RPMI7951 (cell line): ENCODE data around the gene CDC42SE2. TPM values are rescaled to one million over a fixed set of nuclear protein-coding genes. Genes with fewer than 3 reads are reported as not detected.
"Not testable (repeated sequence)": the region's sequence is repeated elsewhere in the genome, so short reads cannot be mapped to it uniquely, and the experiment has no call there.

Experiments used
- DNase-seq: peaks from one replicate; pipeline ENCODE4 v3.0.0-alpha.2; 2012; ENCODE audit warnings: low read depth
- total RNA-seq: library from RNA; depleted of rRNA; stranded (reverse); fragments of >200 nt; shearing (Covaris generic); gene quantifications from 2 replicates; pipeline ENCODE4 v1.2.3, GENCODE V29; 2014

The CDC42SE2 gene
- total RNA-seq, 1 experiment from 2014 or later, result 14.2 TPM

DNA sequence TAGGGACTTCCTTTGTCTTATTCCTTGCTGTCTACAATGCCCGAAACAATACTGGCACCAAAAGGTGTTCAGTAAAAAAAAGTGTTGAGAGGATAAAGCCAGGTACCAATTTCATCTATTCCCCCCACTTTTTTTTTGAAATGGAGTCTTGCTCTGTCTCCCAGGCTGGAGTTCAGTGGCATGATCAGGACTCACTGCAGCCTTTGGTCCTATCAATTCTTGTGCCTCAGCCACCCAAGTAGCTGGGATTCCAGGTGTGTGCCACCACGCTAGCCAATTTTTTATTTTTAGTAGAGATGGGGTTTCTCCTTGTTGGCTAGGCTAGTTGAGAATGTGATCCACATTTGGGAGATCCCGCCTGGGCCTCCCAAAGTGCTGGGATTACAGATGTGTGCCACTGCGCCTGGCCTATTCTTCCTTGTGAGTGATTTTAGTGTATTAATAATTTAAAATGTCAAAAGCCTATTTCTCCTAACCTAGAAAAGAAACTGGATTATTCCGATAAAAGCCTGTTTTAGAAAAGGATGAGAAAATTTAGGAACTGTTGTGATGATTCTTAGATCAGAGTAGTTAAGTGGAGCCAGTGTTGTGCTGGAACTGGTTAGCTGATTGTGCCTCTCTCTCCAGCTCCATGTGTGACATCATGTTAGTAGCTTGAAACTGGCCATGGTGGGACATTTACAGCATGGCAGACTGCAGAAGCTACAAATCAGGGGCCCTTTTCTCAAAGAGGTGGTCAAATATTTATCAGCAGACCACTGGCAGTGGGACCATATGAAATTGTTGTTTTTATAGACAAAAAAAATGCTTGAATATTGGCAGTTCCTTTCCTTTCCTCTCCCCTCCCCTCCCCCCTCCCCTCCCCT, 14.3 kb downstream of the CDC42SE2 start:
- DNase-seq, result peak; percentile 18

DNA sequence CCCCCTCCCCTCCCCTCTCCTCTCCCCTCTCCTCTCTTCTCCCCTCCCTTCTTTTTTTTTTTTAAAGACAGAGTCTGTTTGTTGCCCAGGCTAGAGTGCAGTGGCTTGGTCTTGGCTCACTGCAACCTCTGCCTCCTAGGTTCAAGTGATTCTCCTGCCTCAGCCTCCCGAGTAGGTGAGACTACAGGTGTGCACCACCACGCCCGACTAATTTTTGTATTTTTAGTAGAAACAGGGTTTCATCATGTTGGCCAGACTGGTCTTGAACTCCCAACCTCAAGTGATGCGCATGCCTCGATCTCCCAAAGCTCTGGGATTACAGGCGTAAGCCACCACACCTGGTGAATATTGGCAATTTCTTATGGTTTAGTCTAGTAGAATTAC, 14.9 kb downstream of the CDC42SE2 start:
- not testable (repeated sequence) for DNase-seq

DNA sequence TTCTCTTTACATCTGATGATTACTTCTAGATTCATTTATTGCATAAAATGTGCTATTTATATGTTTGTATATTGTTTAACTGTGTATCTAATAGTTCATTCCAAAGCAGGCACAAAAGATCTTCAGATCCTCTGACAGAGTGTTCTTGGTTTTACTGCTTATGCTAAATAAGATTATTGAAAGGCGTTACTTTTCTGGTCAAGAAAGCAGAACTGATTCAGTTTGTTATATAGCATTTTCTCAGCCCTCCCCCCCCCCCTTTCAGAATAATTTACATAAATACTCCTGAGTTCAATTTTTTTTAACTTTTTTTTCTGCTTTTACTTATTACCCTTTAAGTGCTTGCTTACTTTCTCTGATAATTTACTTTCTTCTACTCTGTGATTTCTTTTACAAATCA, 15.4 kb downstream of the CDC42SE2 start:
- DNase-seq, result no peak

DNA sequence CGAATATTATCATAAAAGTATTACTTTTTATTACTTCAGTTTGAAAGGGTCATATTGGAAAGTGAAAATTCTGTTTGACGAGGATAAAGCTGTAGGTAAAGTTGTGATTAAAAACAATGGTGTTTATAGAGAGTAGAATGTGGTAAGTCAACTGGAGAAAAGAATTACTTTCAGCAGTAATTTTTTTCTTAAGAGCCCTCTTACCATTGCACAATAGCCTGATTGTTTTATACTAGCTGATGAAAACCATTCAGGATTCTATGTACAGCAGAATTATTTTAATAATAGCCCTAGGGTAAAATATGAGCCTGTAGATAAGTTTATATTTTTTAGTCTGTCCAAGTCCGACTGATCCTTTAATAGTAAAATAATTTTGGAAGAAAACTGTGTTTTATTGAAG, 16.6 kb downstream of the CDC42SE2 start:
- no peak for DNase-seq

DNA sequence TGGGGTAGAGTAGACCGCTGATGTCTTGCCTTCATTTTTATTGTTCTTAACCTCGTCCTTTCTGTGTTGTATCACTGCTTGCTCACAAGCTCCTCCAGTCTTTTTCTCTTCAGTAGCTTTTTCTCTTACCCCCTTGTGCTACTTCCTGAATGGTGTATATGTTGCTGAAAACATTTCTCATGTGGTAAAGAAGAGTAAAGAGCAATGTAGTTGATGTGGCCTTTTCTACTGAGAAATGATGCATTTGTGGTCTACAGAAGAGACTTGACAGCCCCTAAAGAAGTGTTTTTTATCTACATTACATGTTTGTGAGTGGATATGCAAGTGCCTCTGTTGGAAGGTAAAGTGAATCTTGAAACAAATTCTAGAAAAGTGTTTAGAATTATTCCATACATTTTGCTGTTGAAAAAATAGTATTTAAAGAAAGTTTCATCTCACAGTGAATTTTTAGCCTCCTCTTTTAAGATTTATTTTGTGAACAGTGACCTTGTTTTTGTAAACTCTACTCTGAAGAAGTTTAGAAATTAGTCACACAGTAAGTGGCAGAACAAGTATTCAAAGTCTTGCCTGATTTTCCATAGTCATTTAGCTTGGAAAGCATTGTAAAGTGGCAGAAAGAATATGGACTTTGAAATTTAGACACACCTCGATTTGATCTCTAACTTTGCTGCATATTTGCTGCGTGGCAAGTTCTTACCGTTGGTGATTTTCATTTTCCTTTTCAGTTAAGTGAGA, 17.4 kb downstream of the CDC42SE2 start:
- DNase-seq, result no peak

DNA sequence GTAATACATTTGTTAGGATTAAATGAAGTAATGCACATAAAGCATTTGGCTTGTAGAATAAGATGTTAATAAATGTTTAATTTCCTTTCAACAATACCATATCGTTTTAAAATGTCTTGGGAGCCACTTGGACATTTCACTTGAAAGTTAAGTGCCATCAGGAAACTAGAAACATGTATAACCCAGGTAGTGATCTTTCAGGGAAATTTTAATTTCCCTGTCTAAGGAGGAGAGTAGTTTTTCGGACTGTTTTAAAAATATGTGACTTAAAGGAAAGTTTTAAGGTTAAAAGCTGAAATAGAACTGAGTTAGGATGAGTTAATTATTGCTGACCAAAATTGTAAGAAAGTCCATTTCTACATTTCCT, 18.0 kb downstream of the CDC42SE2 start:
- no peak for DNase-seq

- DNase-seq, result no peak
These were observed 18.4 kb downstream of the CDC42SE2 start for GRCh38 chr5:131282235-131282634.

DNA sequence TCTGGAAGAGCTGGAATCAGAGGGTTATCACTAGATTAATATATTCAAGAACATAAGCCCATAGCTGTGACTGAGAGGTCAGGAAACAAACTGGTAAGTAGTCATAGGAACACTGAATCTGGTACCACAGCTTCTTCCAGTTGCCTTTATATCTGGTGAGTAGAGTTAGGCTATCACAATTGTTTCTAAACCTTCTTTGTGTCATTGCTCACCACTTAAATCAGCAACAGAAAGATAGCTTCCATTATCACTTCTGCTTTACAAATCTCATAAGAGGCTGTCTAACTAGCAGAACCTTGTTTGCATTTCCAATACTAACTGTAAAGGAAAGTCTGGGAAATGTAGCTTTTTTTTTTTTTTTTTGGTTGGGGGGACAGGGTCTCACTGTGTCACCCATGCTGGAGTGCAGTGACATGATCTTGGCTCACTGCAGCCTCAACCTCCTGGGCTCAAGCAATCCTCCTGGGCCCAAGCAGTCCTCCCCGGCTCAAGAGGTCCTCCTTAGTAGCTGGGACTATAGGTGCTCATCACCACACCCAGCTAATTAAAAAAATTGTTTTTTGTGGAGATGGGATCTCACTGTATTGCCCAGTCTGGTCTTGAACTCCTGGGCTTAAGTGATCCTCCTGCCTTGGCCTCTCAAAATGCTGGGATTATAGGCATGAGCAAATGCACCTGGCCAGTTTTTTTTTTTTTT, 22.0 kb downstream of the CDC42SE2 start:
- no peak for DNase-seq

- DNase-seq, result no peak
These were observed 22.5 kb downstream of the CDC42SE2 start for GRCh38 chr5:131286400-131286715.

DNA sequence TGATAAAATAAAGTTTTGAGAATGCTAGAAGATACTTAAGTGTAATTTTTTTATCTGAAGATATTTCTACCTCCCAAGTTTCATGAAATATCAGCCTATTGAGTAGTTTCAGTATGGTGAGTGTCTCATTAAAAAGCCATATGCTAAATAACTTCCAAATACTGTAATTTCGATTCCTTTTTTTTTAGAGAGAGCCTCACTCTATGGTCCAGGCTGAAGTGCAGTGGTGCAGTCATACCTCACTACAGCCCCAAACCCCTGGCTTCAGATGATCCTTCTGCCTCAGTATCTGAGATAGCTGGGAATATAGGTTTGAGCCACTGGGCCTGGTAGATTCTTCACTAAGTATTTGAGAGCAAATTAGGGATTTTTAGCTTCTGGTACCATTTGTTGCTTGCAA, 24.5 kb downstream of the CDC42SE2 start:
- DNase-seq, result no peak

- no peak for DNase-seq
These were observed 25.9 kb downstream of the CDC42SE2 start for GRCh38 chr5:131289738-131290137.

GRCh38 chr5:131296213-131296672, 32.4 kb downstream of the CDC42SE2 start:
- DNase-seq, result no peak

DNA sequence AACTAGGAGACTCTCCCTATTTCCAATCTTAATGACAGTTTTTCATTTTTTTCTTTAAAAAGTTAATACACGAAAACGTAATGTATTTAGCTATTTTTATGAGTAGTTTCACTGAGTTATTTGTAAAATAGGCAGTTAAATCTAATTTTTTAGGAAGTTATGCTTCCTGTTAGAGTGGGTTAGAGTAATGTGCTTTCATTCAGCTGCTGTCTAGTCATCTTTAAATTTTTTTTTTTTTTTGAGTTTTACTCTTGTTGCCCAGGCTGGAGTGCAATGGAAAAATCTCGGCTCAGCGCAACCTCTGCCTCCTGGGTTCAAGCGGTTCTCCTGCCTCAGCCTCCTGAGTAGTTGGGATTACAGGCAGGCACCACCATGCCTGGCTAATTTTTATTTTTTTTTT, 34.0 kb downstream of the CDC42SE2 start:
- no peak for DNase-seq

DNA sequence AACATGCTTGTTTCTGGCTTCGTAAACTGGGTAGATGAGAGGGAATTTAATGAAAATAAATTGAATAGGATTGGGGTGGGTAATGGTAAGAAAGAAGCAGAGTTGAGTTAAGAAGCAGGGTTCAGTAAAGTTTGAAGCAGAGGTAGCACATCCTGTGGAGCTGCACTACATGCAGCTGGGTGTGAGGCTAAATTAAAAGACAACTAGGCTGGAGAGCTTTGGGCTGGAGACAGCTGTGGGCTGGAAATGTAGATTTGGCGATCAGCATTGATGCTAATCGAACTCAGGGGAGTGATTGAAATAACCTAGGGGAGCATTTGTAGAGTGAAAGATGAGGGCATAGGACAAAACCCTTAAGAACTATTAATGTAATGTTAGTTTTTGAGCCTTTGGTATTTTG, 35.6 kb downstream of the CDC42SE2 start:
- no peak for DNase-seq

GRCh38 chr5:131302506-131302905, 38.7 kb downstream of the CDC42SE2 start:
- no peak for DNase-seq

DNA sequence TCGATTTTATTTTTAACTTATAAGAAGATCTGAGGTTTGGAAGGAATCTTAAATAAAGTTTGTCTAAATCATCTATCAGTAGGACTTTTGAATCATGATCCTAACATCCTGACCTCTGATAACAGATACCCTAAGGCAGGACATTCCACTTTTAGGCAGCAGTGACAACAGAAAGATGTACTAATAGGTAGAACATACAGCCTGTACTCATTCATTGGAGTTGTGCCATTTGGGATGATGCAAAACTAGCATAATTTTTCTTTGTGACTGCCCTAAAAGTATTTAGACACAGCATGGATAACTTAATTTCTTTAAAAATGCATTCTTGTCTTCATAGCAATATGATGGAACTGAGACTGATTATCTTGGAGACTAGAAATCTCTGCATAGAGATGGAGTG, 39.7 kb downstream of the CDC42SE2 start:
- DNase-seq, result peak; percentile 19

- DNase-seq, result no peak
These were observed 40.6 kb downstream of the CDC42SE2 start for GRCh38 chr5:131304414-131304813.

- no peak for DNase-seq
These were observed 41.4 kb downstream of the CDC42SE2 start for GRCh38 chr5:131305138-131305689.

DNA sequence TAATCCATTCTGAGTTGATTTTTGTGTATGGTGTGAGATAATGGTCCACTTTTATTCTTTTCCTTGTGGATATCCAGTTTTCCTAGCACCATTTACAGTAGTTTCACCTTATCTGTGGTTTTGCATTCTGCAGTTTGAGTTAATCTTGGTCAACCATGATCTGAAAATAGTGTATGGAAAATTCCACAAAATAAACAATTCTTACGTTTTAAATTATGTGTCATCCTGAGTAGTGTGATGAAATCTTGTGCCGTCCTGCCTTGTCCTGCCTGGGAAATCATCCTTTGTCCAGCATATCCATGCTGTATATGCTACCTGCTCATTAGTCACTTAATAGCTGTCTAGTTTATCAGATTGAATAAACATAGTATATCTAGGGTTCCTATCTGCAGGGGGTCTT, 42.1 kb downstream of the CDC42SE2 start:
- no peak for DNase-seq

GRCh38 chr5:131312235-131312772, 48.5 kb downstream of the CDC42SE2 start:
- DNase-seq, result not testable (repeated sequence)

DNA sequence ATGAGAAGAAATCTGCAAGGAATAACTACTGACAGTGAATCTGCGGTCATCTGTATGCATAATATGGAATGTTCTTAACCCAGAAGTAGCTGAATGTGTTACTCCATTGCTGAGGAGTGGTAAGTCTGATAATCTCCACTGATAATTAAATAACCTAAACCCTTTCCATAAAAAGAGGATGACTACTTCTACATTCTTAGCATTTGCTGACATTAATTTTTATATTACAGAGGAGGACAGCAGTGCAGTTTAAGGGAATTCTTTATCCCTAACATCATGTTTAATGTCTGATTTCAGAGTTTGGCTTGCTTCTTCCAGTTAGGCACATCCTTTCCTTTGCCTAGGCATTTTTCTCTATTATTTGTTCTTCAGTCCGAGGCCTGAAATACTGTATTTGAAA, 52.2 kb downstream of the CDC42SE2 start:
- DNase-seq, result no peak

- DNase-seq, result no peak
These were observed 53.0 kb downstream of the CDC42SE2 start for GRCh38 chr5:131316822-131317221.
